HL-60 (cell line): ENCODE measurements around the gene POLA2.
A peak's percentile ranks its signal among the peaks of the same experiment; 100 is the strongest.

Experiments
- DNase-seq, 2 experiments: peaks; one replicate each; pipeline ENCODE4 v3.0.0-alpha.2; 2010 to 2020; ENCODE audit warnings: low read depth in 1 of 2, low spot score in 1 of 2
- H3K27ac ChIP-seq: fragments of 250-450 bp; sonication (Bioruptor Pico); replicated peaks from 2 replicates; pipeline ENCODE4 v1.5.1; 2020; ENCODE audit warnings: mild to moderate bottlenecking, moderate library complexity
- H3K27me3 ChIP-seq: fragments of 250-450 bp; sonication (Bioruptor Pico); 2 replicates; pipeline ENCODE4 v1.5.1; 2021; ENCODE audit warnings: mild to moderate bottlenecking, moderate library complexity; ENCODE audit not compliant: insufficient read depth, poor library complexity, severe bottlenecking
- H3K4me3 ChIP-seq: replicated peaks from 2 replicates; pipeline ENCODE4 v1.5.1; 2011; ENCODE audit warnings: mild to moderate bottlenecking, control low read depth, low read length; ENCODE audit not compliant: insufficient read depth
- CTCF ChIP-seq: IDR thresholded peaks from one replicate; pipeline ENCODE4 v1.5.1; 2011; ENCODE audit warnings: low read length, control low read depth, inconsistent platforms; ENCODE audit not compliant: insufficient read depth
- GABPA ChIP-seq: IDR thresholded peaks from 2 replicates; pipeline ENCODE4 v1.6.1; 2012; ENCODE audit warnings: low read depth
- POLR2AphosphoS5 ChIP-seq: IDR thresholded peaks from 2 replicates; pipeline ENCODE4 v1.6.1; 2012; ENCODE audit warnings: low read depth
- REST ChIP-seq: IDR thresholded peaks from 2 replicates; pipeline ENCODE4 v1.6.1; 2012; ENCODE audit warnings: low read depth; ENCODE audit not compliant: insufficient replicate concordance
- SPI1 ChIP-seq: IDR thresholded peaks from 2 replicates; pipeline ENCODE4 v1.6.1; 2012; ENCODE audit warnings: low read depth, mild to moderate bottlenecking, borderline replicate concordance

Gene POLA2

GRCh38 chr11:65258988-65259387 lies 2.8 kb upstream of the POLA2 start:
- no peak for DNase-seq
- Histone ChIP-seq H3K4me3 (no peak overlapping the region), H3K27me3 (no peaks in the 10 kb centered on the region), H3K27ac (no peak overlapping the region)
- no peak for TF ChIP-seq GABPA
- no peak for TF ChIP-seq REST
- TF ChIP-seq SPI1 = no peak
- no peak for TF ChIP-seq POLR2AphosphoS5
- no peak for TF ChIP-seq CTCF

GRCh38 chr11:65260302-65260701 lies 1.5 kb upstream of the POLA2 start:
- TF ChIP-seq POLR2AphosphoS5 (no peak), GABPA (no peak), CTCF (no peak), SPI1 (no peak), REST (no peak)
- no peak overlapping the region for H3K27ac ChIP-seq
- DNase-seq = no peak
- H3K27me3 ChIP-seq = no peaks in the 10 kb centered on the region
- H3K4me3 ChIP-seq = no peak overlapping the region

GRCh38 chr11:65260756-65261590 lies 789 bp upstream of the POLA2 start:
- Histone ChIP-seq H3K4me3 (peak overlapping the region; percentile 82), H3K27ac (peak overlapping the region; percentile 98), H3K27me3 (no peaks in the 10 kb centered on the region)
- TF ChIP-seq POLR2AphosphoS5 = no peak
- no peak for TF ChIP-seq GABPA
- no peak for TF ChIP-seq SPI1
- no peak for TF ChIP-seq CTCF
- TF ChIP-seq REST = no peak
- DNase-seq = no peak
